Effector CD8-positive, alpha-beta T cell (primary cell): ENCODE measurements around the gene GPR108.

ENCODE experiments used
- DNase-seq: peaks from one replicate; lab custom pipeline; 2025; lab: John Stamatoyannopoulos, UW

GPR108 gene

DNA sequence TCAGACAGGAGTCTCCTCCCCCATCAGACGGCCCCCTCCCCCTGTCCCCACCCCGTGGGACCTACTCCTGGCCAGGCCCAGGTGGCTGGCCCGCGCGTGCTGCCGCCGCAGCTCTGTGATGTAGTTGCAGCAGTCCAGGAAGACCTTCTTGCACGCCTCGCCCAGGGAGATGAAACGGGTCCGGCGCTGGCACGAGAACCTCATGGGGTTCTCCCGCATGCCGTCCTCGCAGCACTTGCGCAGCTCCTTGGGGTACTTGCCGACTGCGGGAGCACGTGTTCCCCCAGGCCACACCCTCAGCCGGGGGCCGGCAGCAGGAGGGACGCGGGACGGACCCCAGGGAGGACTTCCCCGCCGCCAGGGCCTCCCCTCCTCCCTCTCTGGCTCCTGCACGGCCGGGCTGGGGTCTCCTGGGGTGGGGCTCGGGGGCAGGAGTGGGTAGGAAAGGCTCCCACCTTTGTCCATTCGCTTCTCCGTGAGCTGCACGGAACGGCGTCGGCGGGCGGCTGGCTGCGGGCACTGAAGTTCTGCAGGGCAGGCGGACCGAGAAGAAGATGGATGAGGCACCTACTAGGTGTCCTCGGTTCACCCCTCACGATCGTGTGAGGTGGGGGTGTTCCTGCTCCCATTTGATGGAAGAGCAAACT, 30.2 kb downstream of the GPR108 start:
- no peak for DNase-seq

DNA sequence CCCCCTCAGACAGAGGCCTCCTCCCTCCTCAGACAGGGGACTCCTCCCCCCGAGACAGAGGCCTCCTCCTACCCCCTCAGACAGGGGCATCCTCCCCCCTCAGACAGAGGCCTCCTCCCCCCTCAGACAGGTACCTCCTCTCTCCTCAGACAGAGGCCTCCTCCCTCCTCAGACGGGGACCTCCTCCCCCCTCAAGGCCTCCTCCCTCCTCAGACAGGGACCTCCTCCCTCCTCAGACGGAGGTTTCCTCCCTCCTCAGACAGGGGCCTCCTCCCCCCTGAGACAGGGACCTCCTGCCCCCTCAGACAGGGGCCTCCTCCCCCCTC, 30.8 kb downstream of the GPR108 start:
- no peak for DNase-seq

DNA sequence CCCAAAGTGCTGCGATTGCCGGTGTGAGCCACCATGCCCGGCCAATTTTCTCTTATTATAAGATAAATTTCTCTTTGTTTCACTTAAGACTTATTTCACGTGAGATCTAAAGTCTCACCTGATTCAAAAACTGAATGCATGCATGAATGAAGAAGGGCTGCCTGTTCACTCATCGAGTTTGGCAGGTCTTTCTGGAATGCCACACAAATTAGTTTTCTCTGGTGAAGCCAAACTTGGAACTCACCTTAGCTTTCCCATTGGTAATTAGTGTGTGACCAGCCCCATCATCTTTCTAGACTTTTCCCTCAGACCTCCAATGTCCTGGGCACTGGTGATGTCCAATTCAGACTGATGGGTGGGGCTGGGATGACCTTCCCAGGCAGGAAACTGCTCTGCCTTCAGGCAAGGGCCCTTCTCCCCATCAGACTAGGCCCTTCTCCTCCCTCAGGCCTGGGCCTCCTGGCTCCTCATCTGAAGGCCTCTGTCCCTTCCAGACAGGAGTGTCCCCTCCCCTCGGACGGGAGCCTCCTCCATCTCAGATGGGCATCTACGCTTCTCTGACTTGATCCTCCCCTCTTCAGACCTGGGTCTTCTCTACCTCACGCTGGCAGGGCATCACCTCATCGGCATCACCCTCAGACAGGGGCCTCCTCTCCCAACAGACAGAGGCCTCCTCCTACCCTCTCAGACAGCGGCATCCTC, 31.3 kb downstream of the GPR108 start:
- DNase-seq, result no peak

DNA sequence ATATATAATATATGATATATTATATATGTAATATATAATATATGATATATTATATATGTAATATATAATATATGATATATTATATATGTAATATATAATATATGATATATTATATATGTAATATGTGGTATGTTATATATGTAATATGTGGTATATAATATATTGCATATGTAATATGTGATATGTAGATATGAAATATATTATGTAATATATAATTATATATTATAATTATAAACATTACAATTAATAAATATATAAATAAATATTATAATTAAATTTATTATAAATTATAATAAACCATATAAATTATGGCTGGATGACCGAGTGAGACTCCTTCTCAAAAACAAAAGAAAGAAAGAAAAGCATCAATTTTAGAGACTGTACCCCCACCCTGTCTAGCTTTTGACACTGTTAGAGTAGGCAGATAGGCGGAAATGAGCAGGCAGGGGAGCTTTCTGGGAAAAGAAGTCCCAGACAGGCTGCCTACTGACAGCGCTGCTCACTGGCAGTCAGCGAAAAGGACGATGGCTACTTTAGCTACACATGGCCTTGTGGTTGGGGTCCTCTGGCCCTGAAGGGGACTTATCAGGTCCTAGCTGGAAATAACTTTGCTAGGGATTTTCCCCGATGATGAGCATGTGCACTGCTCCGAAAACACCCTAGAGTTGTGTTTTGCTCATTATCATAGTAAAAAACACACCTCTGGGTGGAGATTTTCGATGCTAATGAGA, 36.6 kb downstream of the GPR108 start:
- no peak for DNase-seq

DNA sequence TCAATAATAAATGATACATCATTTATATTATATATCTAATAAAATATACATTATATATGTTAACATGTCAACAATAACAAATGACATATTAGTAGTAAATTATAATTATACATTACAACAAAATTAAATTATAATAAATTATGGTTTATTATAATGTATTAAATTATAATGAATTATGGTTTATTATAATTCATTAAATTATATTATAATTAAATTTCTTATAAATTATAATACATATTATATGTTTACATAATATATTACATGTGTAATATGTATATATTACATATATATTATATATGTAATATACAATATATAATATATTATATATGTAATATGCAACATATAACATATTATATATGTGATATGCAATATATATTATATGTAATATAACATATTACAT, 37.4 kb downstream of the GPR108 start:
- DNase-seq, result no peak

DNA sequence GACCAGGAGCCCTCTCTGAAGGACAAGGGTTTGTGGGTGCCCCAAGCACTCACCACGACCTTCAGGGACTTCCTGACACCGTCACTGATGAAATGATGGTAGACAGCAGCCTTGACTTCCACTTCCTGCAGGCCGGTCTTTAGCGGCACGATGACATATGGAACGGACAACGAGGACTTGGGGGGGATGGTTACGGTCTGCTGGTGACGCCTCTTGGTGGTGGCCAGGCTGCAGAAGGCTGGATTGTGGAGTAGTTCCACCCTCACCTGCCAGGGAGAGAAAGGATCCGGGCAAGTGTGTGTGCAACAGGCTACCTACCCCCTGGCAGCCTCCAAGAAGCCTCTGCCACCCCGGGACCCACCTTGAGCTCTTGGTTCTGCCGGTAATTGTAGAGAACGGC, 40.1 kb downstream of the GPR108 start:
- no peak for DNase-seq

DNA sequence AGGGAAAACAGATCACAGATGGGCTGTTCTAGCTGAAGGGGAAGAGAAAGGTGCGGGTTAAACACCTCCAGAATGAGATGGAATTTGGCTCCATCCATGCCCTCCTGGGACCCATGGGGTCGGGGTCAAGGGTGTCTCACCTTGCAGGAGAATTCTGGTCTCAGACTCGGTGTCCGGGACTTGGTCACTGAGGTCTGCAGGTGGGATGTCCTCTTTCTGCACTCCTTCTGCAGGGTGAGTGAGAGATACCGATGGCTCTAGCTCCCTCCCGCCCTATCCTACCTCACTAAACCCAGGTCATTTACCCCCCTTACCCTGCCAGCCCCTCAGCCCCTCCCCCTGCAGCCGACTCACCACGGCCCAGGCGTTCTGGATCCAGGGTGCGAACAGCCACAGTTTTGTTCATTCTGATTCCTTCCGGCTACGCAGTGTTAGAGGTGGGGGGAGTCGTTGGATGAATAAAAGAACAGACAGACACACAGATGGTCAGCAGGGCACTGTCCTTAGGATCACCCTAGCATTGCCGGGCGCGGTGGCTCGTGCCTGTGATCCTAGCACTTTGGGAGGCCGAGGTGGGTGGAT, 41.0 kb downstream of the GPR108 start:
- no peak for DNase-seq

DNA sequence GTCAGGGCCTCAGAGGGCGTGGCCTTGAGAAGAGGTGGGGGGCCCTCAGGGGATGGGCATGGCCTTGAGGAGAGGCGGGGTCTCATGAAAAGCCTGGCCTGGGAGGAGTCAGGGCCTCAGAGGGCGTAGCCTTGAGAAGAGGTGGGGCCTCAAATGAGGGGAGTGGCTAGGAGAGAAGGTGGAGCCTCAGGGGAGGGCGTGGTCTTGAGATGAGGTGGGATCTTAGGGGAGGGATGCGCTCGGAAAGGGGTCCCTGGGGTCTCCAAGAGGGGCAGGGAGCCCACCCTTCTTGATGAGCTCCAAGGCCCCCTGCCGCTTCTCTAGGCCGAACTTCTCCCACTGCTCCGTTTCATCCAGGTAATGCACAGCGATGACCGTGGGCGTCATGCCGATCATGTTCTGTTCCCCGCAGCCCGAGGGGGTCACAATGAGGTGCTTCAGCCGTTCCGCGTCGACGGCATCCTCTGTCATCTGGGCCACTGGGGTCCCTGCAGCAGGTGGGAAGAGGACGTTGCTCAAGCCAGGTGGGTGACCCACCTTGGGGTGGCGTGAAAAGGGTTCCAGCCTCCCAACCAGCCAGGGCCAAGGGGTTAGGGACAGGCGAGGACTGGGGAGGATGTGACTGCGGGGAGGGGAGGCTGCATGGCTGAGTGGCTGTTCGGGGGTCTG, 43.1 kb downstream of the GPR108 start:
- DNase-seq, result no peak

DNA sequence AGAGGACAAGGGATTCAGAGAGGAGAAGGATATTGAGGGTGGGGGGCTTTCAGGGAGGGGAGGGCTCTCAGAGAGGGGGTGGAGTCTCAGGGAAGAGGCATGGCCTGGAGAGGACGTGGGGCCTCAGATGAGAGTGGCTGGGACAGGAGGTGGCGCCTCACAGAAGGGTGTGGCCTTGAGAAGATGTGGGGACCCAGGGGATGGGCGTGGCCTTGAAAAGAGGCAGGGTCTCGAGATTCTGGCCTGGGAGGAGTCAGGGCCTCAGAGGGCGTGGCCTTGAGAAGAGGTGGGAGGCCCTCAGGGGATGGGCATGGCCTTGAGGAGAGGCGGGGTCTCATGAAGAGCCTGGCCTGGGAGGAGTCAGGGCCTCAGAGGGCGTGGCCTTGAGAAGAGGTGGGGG, 43.7 kb downstream of the GPR108 start:
- DNase-seq, result no peak

DNA sequence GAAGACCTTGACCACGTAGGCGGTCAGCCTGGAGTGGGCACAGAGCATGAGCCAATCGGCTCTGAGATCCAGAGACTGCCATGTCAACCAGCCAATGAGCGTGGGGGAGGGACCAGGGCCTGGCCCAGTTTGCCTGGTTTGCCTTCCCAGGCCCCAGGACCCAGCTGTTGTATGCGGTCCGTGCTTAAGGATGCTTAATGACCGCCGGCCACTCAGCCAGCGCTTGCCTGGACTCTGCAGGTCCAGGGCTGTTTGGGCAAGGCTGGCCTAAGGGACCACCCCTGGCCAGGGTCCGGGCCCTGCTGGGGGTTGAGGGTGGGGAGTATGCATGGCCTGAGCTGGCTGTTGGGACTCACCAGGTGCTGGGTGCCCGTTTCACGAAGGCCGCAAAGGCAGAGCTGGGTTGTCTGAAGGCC, 44.3 kb downstream of the GPR108 start:
- DNase-seq, result no peak

DNA sequence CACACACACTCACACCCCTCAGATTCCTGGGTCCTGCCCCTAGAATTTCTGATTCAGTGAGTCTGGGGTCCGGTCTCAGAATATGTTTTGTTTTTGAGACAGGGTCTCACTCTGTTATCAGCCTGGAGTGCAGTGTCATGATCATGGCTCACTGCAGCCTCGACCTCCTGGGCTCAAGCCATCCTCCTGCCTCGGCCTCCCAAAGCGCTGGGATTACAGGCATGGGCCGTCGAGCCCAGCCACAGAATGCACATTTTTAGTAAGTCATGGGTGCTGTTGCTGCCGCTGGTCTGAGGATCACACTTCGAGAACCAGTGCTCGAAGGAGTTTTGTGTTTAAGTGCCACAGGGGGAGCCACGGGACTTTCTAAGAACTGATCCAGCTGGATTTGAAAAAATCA, 45.4 kb downstream of the GPR108 start:
- no peak for DNase-seq

DNA sequence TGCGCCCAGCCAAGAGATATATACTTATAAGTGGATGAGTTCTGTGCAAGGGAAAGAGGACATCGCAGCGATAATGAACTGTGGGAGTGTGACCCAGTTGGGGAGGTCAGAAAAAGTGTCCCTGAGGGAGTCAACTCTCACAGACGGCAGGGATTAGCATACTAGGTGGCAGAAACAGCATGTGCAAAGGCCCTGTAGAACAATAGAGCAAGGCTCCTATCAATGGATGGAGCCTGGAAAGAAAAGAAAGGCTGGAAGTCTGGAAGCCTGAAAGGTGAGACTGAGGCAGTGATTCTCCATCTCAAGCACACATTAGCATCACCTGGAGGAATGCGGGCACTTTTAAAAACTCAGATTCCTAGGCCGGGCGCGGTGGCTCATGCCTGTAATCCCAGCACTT, 46.0 kb downstream of the GPR108 start:
- no peak for DNase-seq

DNA sequence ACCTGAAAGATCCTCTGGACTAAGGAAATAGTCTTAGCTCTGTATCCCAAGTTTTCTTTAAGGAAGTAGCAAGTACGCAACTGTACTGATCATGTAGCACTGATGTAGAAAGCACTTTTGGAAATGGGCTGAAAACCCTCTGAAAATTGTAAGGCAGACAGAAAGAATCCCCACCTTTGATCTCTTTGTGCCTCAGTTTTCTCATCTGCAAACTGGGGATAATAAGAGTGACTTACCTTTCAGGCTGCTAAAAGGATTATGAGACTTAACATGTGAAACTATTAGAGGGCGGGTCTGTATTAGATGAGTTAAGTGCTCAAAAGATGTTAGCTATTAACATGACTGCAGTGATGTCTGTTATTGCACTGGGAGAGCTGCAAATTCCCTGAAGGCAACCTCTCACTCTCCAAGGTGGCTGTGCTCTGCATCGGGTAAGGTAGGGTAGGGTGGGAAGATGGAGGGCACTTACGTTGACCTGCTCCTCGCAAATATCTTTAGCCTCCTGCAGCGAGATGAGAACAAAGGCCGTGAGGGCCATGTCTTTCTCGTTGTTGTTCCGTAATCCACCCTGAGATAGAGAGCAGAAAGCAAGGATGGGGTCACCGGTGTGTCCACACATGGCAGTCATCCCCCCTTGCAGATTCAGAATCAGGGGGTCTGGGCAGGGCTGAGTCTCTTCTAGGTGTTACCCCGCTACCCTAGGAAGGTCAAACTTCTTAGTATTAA, 47.1 kb downstream of the GPR108 start:
- no peak for DNase-seq

DNA sequence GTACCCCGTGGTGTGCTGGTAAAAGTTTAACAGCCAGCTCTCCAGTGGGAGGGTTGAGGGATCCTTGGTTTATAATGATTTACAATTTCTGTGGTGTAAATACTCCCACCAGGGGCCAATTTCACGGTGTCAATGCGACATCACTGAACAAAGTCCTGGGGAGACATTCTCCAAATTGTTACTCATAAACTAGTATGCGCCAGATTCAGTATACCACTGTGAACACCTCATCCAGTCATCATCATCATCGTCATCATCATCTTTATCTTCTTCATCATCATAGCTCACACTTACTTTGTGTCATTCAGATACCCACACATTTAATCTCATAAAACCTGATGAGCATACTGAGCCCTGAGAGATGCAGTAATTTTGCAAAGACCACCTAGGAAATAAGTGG, 50.3 kb downstream of the GPR108 start:
- no peak for DNase-seq

DNA sequence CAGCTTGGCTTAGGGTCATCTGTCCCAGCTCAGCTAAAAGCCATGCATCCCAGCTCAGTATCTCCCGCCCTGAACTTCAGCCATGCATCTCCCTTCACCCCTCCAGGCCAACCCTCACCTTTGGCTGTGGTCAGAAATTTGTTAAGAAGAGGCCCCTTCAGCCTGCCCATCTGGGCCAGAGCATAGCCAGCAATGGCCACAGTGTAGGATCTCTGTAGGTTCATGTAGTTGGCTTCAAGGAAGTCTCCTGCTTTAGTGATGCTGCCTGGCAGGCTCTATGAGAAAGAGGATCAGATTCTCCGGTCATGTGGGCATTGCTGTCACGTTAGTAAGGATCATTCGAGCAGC, 50.8 kb downstream of the GPR108 start:
- DNase-seq, result no peak

DNA sequence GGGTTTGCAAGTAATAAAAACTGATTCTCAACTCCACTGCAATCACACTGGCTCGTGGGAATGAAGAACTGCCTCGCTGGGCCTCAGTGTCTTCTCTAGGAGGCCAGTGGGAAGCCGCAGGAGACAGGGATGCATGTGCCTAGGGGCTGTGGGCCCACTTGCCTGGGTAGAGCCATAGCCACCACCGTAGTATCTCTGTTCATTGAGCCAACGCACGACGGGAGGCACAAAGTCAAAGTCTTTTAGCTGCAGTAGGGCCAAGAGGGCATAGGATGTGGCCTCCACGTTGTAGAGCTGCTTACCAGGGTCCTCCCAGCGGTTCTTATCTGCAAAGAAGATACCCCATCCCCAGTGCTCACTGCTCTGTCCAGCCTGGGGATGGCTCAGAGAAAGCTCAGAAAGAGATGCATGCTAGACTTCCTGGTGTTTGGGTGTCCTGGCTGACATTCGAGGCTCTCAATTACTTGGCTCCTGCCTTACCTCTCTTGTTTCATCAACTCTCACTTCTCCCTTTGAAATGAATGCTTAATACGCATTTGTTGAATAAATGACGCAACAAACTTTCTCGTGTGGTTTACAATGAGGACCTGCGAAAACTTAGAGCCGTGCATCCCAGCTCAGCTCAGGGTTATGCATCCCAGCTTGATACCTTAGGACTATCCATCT, 51.3 kb downstream of the GPR108 start:
- no peak for DNase-seq

DNA sequence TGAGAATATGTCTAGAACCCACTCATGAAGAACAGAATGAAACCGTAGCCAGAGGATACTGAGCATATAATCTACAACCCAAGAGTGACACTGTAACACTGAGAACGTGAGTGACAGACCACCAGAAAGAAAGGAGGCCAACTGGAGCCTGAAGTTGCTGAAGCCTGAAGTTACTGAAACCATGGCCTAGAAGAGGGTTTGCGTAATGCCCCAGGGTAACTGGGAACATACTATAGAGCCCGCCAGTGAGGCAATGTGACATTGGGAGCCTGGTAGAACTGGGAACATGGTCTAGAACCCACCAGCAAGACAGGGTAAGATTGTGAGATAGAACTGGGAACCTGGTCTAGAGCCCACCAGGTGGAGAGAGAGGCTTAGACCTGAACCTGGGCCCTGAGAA, 51.9 kb downstream of the GPR108 start:
- DNase-seq, result no peak

DNA sequence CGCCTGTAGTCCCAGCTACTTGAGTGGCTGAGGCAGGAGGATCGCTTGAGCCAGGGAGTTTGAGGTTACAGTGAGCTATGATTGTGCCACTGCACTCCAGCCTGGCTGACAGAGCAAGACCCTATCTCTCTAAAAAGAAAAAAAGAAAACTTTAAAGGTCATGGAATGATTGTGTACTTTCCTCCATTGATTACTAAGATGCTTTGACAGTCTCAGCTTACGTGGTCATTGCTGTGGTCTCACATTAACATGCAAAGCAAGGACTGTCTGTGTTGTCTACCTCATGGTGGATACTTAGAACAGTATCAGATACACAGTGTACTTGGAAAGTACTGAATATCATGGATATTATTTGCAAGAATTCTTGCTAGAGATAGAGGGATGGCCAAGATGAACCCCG, 53.4 kb downstream of the GPR108 start:
- DNase-seq, result no peak

DNA sequence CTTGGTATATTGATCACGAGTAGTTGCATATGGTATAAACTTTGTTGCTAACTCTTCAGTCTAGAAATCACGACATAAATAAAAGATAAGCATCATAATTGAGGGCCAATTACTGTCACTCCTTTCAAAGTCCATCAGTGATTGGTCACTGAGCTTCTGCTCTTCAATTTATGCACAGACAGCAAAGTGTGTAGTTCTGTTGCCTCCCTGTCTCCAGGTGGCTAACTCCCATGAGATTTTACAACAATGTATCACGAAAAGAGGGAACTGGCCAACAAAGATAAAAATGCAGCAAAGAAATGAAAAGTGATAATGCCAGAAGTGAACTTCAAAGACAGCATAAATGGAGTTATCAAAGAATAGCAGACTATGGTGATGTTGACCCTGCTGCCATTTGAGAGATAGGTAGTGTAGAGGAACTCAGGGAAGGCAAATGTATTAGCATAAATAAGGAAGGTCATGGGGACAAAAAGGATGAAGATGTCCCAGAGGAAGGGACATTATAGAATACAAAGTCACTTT, 54.7 kb downstream of the GPR108 start:
- DNase-seq, result no peak

DNA sequence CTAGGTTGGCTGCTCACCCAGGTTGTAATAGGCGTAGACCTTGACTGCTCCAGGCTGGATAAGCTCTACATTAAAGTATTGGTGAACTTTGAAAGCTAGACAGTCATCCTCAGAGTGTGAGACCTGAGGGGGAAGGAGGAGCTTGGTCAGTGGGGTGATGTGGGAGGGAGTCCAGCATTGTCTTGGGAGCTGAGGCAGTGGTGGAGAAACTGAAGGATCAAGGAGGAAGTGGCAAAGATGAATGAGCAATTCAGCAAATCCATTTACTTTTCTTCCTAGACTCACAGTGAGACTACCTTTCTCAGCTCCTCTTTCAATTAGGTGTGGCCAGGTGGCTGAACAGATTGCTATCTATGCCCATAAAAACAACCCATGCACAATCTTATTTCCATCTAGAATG, 57.2 kb downstream of the GPR108 start:
- DNase-seq, result no peak
